ENCODE data around the gene MLLT1. TPM values are rescaled to one million over a fixed set of nuclear protein-coding genes. Genes with fewer than 3 reads are reported as not detected.

Gene MLLT1
- total RNA-seq, 2 experiments from 2014 or later, result 17.5 to 56.0 TPM

GRCh38 chr19:6185835-6186834, 93.6 kb downstream of the MLLT1 start:
- no peaks in the 10 kb centered on the region for H4K20me1 ChIP-seq (ENCODE audit: insufficient read depth, low read length)
- ChIA-PET POLR2A (no interaction called here), CTCF (ENCODE audit: unreplicated experiment) (no interaction called here)
- no peak overlapping the region for H3K27ac ChIP-seq (ENCODE audit: low read depth, low read length, poor library complexity, severe bottlenecking)
- no peak overlapping the region for H3K4me3 ChIP-seq (ENCODE audit: low read depth, low read length, poor library complexity, severe bottlenecking)
- H3K79me2 ChIP-seq (ENCODE audit: insufficient read depth, low read depth, low read length), result no peaks in the 10 kb centered on the region
- no peaks in the 10 kb centered on the region for H3K4me1 ChIP-seq (ENCODE audit: insufficient read depth, low read length, poor library complexity, severe bottlenecking)
- intact Hi-C loops (cut with micrococcal nuclease; ENCODE audit: unreplicated experiment), result no loop called here
- no peak for DNase-seq (ENCODE audit: low spot score)
- no peak overlapping the region for H2AFZ ChIP-seq (ENCODE audit: low read length)
- TF ChIP-seq EZH2phosphoT487 (IDR thresholded peaks at IDR 0.05; ENCODE audit: borderline replicate concordance, low read depth, low read length) (no peak), CTCF (conservative IDR thresholded peaks at IDR 0.05; ENCODE audit: low read length) (no peak)
- no peaks in the 10 kb centered on the region for H3K9me3 ChIP-seq (ENCODE audit: low read length)
- no TSS peak for BruUV-seq (replicated peaks)
- H3K4me2 ChIP-seq (ENCODE audit: low read length), result no peak overlapping the region
- H3K36me3 ChIP-seq (ENCODE audit: insufficient read depth, low read length), result no peaks in the 10 kb centered on the region
- no peaks in the 10 kb centered on the region for H3K9me2 ChIP-seq (ENCODE audit: insufficient read depth, low read length)

- Histone ChIP-seq H3K27ac (ENCODE audit: low read depth, low read length, poor library complexity, severe bottlenecking) (no peak overlapping the region), H3K4me1 (ENCODE audit: insufficient read depth, low read length, poor library complexity, severe bottlenecking) (no peaks in the 10 kb centered on the region), H3K79me2 (ENCODE audit: insufficient read depth, low read depth, low read length) (no peaks in the 10 kb centered on the region), H2AFZ (ENCODE audit: low read length) (no peak overlapping the region), H3K36me3 (ENCODE audit: insufficient read depth, low read length) (no peaks in the 10 kb centered on the region), H3K9me3 (ENCODE audit: low read length) (no peaks in the 10 kb centered on the region), H3K9me2 (ENCODE audit: insufficient read depth, low read length) (no peaks in the 10 kb centered on the region), H3K4me2 (ENCODE audit: low read length) (no peak overlapping the region), H3K4me3 (ENCODE audit: low read depth, low read length, poor library complexity, severe bottlenecking) (no peak overlapping the region), H4K20me1 (ENCODE audit: insufficient read depth, low read length) (no peaks in the 10 kb centered on the region)
- BruUV-seq (replicated peaks), result no TSS peak
- TF ChIP-seq CTCF (conservative IDR thresholded peaks at IDR 0.05; ENCODE audit: low read length) (no peak), EZH2phosphoT487 (IDR thresholded peaks at IDR 0.05; ENCODE audit: borderline replicate concordance, low read depth, low read length) (no peak)
- DNase-seq (ENCODE audit: low spot score), result no peak
- ChIA-PET POLR2A (interaction anchor here (0.6 kb wide), 1 partner anchor 18 kb away, joined by 3 read pairs; no protein-coding TSS in a partner anchor), CTCF (ENCODE audit: unreplicated experiment) (no interaction called here)
- intact Hi-C loops (cut with micrococcal nuclease; ENCODE audit: unreplicated experiment), result no loop called here
Observed at GRCh38 chr19:6185093-6185834, 94.5 kb downstream of the MLLT1 start.

Measured in OCI-LY7 (cell line).